Head of caudate nucleus (tissue), 42 donors: ENCODE measurements around the gene TTC3.
A peak's percentile ranks its signal among the peaks of the same experiment; 100 is the strongest.
"Not testable (repeated sequence)": the region's sequence is repeated elsewhere in the genome, so short reads cannot be mapped to it uniquely, and the experiment has no call there.

Experiments used
- DNase-seq, 42 donors: peaks; one replicate each; pipeline versions ENCODE4 v3.0.0 to v3.0.0-alpha.2; 2020 to 2021; ENCODE audit warnings: mixed read lengths in 7 of 42
- intact Hi-C: fragments of 100-400 bp; cut with DNase I; formaldehyde crosslinking; loops from one replicate; pipeline ENCODE4 v1.15.0; 2022

TTC3 gene

GRCh38 chr21:37119421-37120218 is 46.6 kb downstream of the TTC3 start:
- DNase-seq = peak in 1 of 42 donors; percentile 6
- intact Hi-C loops = no loop called here

- intact Hi-C loops = no loop called here
- DNase-seq = no peak
Measured at GRCh38 chr21:37128076-37128475, 55.0 kb downstream of the TTC3 start.

- no peak for DNase-seq
- intact Hi-C loops = no loop called here
Measured at GRCh38 chr21:37130971-37131370, 57.9 kb downstream of the TTC3 start.

GRCh38 chr21:37136261-37136660 is 63.2 kb downstream of the TTC3 start:
- intact Hi-C loops = no loop called here
- no peak for DNase-seq

GRCh38 chr21:37136744-37137143 is 63.7 kb downstream of the TTC3 start:
- intact Hi-C loops = no loop called here
- DNase-seq = no peak

GRCh38 chr21:37139154-37139553 is 66.1 kb downstream of the TTC3 start:
- DNase-seq = no peak
- intact Hi-C loops = no loop called here

GRCh38 chr21:37139902-37140301 is 66.8 kb downstream of the TTC3 start:
- no peak for DNase-seq
- intact Hi-C loops = no loop called here

- intact Hi-C loops = not testable (repeated sequence)
Measured at GRCh38 chr21:37143392-37143791, 70.3 kb downstream of the TTC3 start.

GRCh38 chr21:37145635-37146111 is 72.6 kb downstream of the TTC3 start:
- intact Hi-C loops = no loop called here
- peak in 15 of 42 donors; percentile 5 to 74 (median 32) for DNase-seq

More at GRCh38 chr21:37143392-37143791, 70.3 kb downstream of the TTC3 start:
- DNase-seq = not testable (repeated sequence)

GRCh38 chr21:37146320-37147235 is 73.5 kb downstream of the TTC3 start:
- intact Hi-C loops = no loop called here
- DNase-seq = no peak

- DNase-seq = no peak
- intact Hi-C loops = no loop called here
Measured at GRCh38 chr21:37149411-37149810, 76.4 kb downstream of the TTC3 start.

- no peak for DNase-seq
- intact Hi-C loops = no loop called here
Measured at GRCh38 chr21:37153196-37153934, 80.3 kb downstream of the TTC3 start.

GRCh38 chr21:37153935-37154350 is 80.9 kb downstream of the TTC3 start:
- intact Hi-C loops = no loop called here
- DNase-seq = peak in 1 of 42 donors; percentile 14

- intact Hi-C loops = no loop called here
- no peak for DNase-seq
Measured at GRCh38 chr21:37155186-37155585, 82.1 kb downstream of the TTC3 start.

GRCh38 chr21:37157938-37158337 is 84.9 kb downstream of the TTC3 start:
- intact Hi-C loops = no loop called here

GRCh38 chr21:37159053-37159776 is 86.2 kb downstream of the TTC3 start:
- intact Hi-C loops = no loop called here
- no peak for DNase-seq

More at GRCh38 chr21:37157938-37158337, 84.9 kb downstream of the TTC3 start:
- DNase-seq = no peak

- intact Hi-C loops = no loop called here
- no peak for DNase-seq
Measured at GRCh38 chr21:37159949-37160348, 86.9 kb downstream of the TTC3 start.

GRCh38 chr21:37164742-37165141 is 91.7 kb downstream of the TTC3 start:
- intact Hi-C loops = no loop called here
- DNase-seq = no peak

GRCh38 chr21:37165586-37165985 is 92.5 kb downstream of the TTC3 start:
- no peak for DNase-seq
- intact Hi-C loops = no loop called here
